Breast epithelium (tissue), 3 donors: ENCODE measurements around the gene PXDN.

ENCODE experiments used
- CTCF ChIP-seq, 3 donors: fragments of 450-650 bp; IDR thresholded peaks; one replicate each; pipeline ENCODE4 v1.5.1; 2016 to 2017; ENCODE audit warnings: antibody characterized with exemption in 3 of 3, mild to moderate bottlenecking in 3 of 3, moderate library complexity in 3 of 3
- POLR2A ChIP-seq: fragments of 450-650 bp; IDR thresholded peaks from one replicate; pipeline ENCODE4 v1.6.1; 2016; ENCODE audit warnings: antibody characterized with exemption, mild to moderate bottlenecking, moderate library complexity

DNA sequence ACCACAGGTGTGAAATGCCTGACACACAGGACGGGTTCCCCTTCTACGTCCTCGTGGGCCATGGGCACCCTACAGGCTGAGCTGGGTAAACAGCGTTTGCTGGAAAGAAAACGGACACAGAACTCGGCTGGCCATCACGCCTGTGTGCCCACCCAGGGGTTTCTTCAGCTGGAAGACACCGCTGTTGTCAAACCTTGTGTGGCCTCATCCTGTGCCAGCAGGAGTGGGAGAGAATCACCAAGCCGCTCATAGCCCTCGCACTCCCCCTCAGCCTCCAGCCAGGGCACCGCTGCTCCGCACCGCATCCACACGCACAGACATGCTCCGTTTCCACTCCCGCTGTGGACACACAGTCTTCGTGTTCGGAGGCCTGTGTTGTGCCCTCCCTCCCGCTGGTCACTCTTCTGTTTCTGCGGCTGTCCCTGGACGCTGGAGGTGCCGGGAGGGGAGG lies 161.4 kb downstream of the PXDN start:
- no peak for TF ChIP-seq POLR2A
- no peak for TF ChIP-seq CTCF (IDR thresholded peaks at IDR 0.05)
